HCT116 (cell line): Measurements from ENCODE around the gene SLC22A23.

Experiments
- CBX3 ChIP-seq: IDR thresholded peaks from 2 replicates; pipeline ENCODE4 v1.6.1; 2012; ENCODE audit warnings: low read depth
- CEBPB ChIP-seq: IDR thresholded peaks from 2 replicates; pipeline ENCODE4 v1.6.1; 2012; ENCODE audit warnings: low read depth
- CTCF ChIP-seq, 3 experiments: fragments of 200-600 bp in 1 of 3; sonication (generic) in 1 of 3; IDR thresholded peaks in 2 of 3; conservative IDR thresholded peaks in 1 of 3; 2 replicates each; pipeline ENCODE4 v1.5.1; 2012 to 2017; ENCODE audit warnings: low read depth in 2 of 3, low read length in 2 of 3, antibody characterized with exemption in 1 of 3, borderline replicate concordance in 1 of 3, control low read depth in 1 of 3, mild to moderate bottlenecking in 1 of 3, mixed read lengths in 1 of 3, mixed run types in 1 of 3, moderate library complexity in 1 of 3; ENCODE audit not compliant: insufficient read depth in 1 of 3
- EZH2 ChIP-seq: fragments of 200-600 bp; sonication (generic); IDR thresholded peaks from 2 replicates; pipeline ENCODE4 v1.6.1; 2017; ENCODE audit warnings: antibody characterized with exemption, mixed run types
- EZH2phosphoT487 ChIP-seq: fragments of 200-600 bp; IDR thresholded peaks from 2 replicates; pipeline ENCODE4 v1.6.1; 2018; ENCODE audit warnings: antibody characterized with exemption, borderline replicate concordance
- JUND ChIP-seq: IDR thresholded peaks from 2 replicates; pipeline ENCODE4 v1.6.1; 2012
- POLR2AphosphoS5 ChIP-seq: IDR thresholded peaks from 2 replicates; pipeline ENCODE4 v1.6.1; 2011; ENCODE audit warnings: mild to moderate bottlenecking, low read depth, low read length, moderate library complexity
- REST ChIP-seq: IDR thresholded peaks from 2 replicates; pipeline ENCODE4 v1.6.1; 2012; ENCODE audit warnings: low read depth
- ZFX ChIP-seq: fragments of 450-650 bp; IDR thresholded peaks from 2 replicates; pipeline ENCODE4 v1.6.1; 2017

GRCh38 chr6:3409699-3410384, 47.0 kb downstream of the SLC22A23 start:
- TF ChIP-seq CTCF (IDR thresholded peaks at IDR 0.05 in 2 of 3, conservative IDR thresholded peaks at IDR 0.05 in 1 of 3; ENCODE audit: borderline replicate concordance in 1 of 3, insufficient read depth in 1 of 3, low read depth in 2 of 3, low read length in 2 of 3) (no peak), JUND (no peak), CEBPB (no peak), REST (no peak), EZH2phosphoT487 (no peak), EZH2 (no peak), POLR2AphosphoS5 (no peak), CBX3 (no peak), ZFX (no peak)
